GM19324 (cell line): ENCODE measurements around the gene RPS21.

Experiments
- ATAC-seq: cut with Tn5 transposase; IDR thresholded peaks from one replicate; pipeline ENCODE4 v1.9.1; 2021; ENCODE audit warnings: mild to moderate bottlenecking, moderate library complexity; ENCODE audit not compliant: unreplicated experiment, low FRiP score

RPS21 gene

DNA sequence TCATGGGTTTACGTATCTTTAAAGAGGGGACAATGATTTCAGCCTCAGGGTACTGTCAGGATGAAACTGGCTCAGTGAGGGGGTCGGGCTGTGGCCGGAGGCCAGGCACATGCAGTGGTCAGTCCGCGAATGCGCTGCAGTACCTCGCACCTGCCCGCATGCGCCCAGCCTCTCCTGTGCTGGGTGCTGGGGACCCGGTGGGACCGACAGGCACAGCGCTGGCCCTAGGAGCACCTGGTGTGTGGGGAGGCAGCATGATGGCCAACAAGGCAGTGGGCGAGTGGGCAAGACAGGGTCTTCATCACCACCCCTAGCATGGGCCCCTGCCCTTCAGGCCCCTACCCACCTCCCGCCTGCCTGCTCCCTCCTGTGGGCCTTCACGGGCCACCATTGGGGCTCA lies 21.2 kb downstream of the RPS21 start:
- ATAC-seq = no peak

DNA sequence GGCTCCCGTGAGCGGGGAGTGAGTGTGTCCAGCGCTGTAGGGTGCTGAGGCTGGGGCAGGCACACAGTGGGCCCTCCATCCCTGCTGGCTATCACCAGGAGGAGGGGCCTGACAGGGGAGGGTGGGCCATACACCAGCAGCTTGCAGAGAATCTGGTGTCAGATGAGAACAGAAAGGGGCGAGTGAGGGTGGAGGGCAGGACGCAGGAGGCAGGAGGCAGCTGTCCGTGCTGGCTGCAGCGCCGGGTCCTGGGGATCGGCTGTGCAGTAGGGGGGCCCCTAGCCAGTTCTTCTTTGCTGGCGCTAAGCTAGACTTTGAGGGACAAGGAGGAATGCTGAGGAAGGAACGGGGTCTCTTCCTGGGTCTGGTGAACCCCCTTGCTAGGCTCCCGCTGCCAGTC lies 21.7 kb downstream of the RPS21 start:
- no peak for ATAC-seq

DNA sequence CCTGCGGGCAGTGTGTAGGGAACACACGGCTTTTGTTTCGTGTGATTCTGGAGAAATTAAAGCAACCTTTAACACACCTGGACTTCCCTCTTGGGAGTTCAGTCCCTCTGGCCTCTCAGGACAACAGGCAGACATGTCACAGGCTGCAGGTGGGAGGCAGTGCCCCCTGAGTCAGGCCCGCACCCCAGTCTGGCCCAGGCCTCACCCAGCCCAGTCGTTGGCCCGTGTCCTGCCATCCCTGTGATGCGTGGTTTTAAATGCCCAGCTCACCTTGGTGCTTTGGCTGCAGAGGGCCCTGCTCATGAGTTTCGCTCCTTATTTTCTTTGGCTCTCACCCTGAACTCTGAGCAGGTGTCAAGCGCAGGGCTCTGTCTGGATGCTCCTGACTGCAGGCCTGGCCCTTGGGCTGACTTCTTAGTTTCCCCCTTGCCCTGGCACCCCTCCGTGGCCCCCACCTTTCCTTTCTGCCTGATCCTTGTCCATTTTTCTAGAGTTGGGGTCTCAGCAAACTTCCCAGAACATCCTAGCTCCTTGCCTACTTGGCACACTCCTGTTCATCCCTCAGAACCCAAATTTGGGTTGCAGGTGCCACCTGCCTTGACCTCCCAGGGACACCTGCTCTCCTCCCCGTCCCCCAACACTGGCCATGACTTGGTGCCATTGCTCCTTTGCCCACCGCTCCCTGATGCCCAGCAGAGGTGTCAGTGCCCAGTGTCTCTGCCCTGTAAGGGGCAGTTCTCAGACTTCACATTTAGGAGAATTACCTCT lies 22.4 kb downstream of the RPS21 start:
- ATAC-seq = no peak

DNA sequence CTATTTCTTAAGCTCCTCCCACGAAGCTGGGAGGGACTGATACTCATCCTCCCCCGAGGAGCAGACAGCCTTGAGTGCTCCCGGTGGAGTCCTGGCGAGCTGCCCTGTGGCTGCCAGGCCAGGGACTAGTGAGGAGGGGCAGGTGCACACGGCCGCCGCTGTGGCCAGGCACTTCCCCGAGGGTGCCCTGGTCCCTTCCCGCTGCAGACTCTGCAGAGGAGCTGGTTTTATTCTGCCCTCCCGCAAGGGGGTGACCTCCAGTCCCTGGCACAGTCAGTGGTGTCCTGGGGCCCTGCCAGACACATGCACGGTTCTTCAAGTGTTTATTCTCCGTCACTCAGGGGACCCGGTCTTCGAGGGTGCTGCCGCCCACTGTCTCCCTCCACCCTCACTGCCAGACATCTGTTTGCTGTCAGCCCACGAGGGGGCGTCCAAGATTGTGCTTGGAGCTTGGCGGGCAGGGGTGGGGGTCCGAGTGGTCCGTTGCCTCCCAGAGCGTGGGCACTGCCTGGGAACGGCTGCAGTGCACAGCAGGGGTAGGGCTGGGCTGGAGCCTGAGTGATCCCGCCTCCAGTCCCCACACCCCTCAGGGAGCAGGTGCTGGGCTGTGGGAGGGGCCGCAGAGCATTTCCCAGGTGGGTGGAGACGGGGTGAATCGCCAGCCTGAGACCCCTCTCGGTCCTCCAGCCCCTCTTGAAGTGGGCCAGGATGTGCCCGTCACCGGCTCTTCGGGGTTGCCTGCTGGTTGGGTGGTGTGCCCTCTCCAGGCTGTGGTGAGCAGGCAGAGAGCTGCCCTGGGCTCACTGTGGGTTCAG lies 23.2 kb downstream of the RPS21 start:
- no peak for ATAC-seq

DNA sequence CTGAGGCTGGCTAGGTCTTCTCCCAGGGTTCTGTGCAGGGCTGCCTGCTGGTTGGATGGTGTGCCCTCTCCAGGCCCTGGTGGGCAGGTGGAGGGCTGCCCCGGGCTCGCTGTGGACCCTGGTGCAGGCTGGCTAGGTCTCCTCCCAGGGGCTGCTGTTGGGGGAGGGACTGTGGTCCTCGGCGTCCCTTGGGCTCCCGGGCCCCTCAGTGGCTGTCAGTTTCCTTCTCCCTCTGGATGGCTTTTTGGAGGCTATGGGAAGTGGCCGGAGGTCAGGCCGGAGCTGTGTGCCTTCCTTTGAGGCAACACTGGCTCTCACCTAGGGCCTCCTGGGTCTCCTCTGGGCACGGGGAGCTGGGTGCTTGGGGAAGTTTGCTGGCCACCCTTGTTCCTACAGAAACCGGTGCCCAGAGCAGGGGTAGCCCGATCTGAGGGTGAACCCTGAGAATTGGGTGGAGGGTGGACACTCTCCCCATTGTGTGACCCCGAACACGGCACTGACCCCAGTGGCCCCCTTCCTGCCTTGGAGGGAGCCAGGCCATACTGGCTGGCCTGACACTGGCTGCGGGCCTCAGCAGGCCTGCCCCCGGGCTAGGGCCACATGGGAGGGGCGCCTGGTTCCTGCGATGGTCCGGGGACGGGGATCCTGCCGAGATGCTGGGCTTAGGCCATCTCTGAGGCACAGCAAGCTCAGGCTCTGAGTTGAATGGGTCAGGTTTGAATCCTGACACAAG lies 24.0 kb downstream of the RPS21 start:
- ATAC-seq = no peak

DNA sequence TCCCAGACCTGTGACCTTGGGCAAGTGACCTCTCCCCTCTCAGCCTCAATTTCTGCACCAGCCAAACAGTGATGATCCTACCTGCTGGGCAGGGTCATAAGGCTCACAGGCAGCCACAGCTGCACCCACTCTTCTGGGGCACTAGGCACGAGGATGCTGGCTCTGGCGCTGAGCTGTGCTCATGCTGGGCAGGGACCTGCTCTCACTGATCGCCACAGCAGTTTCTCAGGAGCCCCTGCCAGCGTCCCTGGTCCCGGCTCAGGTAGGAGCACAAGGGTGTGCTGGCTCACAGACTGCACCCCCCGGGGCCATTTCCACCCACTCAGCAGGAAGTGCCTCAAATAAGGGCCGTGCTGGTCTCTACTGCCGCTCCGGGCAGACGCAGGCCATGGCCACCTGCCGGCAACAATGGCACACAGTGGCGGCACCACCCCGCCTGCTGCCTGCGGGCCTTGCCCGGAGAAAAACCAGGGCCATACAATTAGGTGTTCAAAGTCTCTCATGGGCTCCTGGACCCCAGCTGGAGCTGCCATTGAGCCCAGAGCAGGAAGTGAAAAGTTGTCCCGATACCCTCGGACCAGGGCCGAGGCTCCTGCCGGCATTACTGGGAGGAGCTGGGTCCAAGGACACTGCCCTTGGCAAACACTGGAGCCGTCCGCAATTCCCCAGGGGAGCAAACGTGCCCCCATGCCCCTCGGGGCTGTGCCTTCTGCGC lies 24.7 kb downstream of the RPS21 start:
- no peak for ATAC-seq

DNA sequence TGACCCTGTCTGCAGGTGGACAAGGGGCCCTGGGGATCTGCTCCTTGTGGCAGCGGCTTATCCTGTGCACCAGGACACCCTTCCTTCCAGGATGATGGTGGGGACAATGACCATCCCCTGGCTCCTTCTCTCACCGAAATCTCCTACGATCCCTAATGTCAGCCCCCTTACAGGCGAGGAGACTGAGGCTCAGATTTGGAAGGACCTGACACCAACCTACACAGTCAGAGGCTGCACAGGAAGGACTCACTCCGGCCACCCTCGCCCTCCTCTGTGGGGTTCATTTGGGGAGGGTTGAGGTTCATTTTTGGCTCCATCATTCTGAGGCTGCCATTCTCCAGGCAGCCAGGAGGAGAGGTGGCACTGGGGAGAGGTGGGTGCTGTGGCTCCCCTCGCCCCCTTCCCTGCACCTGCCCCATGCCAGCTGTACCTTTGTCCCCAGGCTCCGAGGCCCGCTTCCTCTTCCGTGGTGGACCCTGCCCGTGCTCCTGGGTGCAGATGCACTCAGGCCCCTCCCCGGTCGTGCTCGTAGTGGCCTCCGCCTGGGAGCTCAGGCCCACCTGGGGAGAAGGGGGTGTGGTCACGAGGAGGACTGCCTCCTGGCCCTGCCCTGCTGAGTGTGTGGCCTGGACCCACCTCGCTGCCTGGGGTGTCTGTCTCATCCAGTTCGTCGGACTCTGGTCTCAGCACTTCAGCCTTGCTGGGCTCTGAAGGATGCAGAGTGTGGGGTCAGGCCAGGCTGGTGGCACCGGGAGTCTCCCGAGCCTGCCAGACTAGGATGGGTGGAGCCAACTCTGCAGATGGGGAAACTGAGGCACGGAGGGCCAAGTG lies 25.5 kb downstream of the RPS21 start:
- no peak for ATAC-seq

DNA sequence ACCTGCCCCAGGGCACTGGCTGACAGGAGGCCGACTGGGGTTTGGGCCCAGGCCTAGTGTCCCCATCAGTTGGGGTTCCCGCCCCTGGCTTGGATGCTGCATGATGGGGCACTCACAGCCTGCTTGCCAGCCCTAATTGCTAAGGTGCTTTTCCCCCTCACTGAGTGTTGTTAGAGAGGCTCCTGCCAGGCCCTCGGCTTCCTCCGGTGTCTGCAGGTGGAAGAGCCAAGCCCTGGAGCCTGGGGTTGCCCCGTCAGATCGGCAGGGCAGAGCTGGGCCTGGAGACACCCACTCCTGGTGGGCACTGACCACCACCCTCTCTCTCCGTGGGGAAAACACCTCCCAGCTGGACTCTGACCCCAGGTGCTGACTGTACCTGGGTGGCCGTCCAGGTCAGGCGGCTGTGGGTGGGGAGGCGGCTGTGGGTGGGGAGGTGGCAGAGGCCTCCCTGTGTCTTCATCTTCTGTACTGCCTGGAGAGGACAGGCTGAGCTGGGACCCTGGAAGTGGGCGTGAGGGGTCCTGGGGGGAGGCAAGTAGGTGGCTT lies 26.2 kb downstream of the RPS21 start:
- no peak for ATAC-seq

DNA sequence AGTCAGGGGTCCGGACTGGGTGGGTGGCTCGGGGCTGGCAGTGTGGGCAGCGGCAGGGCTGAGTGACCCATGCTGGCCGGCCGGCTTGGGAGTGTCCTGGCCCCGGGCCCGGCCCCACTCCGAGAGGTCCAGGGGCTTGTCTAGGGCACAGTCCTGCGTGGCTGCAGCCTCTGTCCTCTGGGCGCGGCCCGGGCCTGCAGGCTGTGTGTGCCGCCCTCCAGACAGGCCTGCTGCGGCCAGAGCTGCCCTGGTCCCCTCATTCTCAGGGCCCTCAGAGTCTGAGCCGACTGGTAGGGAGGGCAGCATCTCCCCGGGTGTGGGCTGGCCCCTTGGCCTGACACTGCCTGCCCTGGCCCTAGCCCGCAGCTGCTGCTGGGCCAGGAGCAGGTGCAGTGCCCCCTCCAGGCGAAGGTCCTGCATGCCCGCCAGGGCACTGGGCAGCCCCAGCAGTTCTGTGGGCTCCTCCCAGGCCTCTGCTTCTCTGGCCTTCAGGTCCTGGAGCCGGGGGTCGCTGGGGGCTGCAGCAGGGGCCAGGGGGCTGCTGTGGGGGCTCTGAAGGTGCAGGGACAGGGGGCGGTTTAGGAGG lies 27.1 kb downstream of the RPS21 start:
- no peak for ATAC-seq

DNA sequence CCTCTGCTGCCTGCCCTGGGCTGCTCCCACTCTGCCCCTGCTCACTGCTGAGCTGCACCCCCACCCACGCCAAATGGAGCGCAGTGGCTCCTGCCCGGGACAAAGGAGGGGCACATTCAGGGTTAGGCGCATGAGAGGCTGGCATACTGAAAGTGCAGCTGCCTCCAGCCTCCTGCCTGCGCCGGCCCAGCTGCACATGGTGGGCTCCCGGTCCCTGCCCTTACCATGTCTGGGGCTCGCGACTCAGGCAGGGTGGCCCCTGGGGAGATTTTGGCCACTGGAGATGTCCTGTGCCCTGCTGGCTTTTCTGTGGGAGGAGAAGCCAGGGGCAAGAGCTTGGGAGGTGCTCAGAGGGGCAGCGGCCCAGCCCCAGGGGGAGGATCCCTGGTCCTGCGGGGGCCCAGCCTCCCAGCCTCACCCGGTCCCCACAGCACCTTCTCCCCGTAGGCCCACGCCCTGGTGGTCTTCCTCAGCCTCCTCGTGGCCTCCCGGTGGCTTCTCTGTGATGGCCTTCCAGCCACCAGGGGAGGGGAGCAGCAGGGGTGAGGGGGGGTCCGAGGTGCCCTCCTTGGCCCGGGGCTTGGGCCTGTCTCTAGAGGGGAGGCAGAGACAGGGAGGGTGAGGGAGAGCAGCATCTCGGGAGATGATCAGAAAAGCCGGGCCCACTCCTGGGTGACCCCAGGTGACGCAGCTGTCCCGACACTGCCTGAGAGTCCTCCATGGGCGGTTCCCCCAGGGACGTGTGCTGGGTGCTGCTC lies 28.6 kb downstream of the RPS21 start:
- no peak for ATAC-seq

DNA sequence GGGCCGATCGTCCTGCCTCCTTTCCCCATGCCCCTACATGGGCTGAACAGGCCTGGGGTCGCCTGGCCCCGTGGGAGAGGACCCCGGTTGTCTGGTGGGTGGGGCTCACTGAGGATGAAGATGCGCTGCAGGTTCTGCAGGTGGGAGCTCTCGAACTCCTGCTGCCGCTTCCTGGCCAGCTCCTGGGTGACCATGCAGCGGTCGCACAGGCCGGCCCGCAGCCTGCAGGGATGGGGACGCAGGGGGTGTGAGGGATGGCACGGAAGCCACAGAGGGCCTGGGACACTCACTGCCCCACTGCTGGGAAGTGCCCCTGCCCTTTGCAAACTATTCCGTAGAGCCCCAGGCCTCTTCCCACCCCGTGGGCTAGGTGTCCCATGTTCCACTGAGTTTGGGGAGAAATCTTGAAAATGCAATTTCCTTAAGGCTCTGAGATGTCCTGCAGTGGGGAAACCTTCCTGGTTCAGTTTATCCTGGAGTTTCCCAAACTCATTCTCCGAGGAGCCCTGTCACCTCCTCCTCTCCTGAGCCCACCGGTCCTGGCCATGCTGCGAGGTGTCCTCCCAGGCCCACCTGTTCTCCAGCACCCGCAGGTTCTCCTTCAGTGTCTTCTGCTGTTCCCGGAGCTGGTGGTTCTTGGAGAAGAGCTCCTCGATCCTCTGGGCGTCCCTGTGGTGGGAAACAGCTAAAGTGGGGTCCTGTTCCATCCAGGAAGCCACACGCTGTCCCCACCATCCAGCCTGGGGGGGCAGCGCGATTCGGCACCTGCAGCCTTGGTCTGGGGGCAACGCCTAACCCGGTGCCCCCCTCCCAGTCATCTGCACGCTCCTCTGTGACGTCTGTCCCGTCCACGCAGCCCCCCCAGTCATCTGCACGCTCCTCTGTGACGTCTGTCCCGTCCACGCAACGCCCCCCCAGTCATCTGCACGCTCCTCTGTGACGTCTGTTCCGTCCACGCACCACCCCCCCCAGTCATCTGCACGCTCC lies 30.0 kb downstream of the RPS21 start:
- ATAC-seq = no peak

DNA sequence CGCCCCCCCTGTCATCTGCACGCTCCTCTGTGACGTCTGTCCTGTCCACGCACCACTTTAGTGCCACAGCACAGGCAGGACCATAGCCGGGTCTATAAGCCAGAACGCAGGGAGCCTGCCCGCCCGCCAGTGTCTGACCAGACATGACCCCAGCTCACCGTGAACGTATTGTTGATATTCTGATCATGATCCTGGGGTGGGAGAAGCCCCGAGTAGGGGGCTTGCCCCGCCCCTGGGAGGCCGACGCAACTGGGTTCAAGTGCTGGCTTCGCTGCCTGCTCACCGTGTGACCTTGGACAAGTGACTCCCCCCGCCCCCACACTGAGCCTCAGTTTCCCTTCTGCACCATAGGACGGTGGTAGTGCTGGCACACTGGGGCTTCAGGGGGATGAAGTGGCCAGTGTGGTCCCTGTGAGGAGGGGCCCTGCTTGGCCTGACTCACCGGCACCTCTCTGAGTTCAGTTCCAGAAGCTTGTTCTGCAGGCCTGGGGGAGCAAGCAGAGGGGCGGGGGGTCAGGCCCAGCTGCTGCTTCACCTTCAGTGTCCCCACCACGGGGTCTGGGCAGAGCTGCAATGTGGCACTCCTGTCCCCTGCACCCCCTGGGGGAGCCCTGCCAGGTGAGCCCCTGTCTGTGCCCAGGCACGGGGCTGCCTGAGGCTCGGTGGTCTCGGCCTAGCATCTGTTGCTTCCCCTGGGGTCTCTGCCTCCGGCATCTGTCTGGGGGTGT lies 31.2 kb downstream of the RPS21 start:
- ATAC-seq = no peak

DNA sequence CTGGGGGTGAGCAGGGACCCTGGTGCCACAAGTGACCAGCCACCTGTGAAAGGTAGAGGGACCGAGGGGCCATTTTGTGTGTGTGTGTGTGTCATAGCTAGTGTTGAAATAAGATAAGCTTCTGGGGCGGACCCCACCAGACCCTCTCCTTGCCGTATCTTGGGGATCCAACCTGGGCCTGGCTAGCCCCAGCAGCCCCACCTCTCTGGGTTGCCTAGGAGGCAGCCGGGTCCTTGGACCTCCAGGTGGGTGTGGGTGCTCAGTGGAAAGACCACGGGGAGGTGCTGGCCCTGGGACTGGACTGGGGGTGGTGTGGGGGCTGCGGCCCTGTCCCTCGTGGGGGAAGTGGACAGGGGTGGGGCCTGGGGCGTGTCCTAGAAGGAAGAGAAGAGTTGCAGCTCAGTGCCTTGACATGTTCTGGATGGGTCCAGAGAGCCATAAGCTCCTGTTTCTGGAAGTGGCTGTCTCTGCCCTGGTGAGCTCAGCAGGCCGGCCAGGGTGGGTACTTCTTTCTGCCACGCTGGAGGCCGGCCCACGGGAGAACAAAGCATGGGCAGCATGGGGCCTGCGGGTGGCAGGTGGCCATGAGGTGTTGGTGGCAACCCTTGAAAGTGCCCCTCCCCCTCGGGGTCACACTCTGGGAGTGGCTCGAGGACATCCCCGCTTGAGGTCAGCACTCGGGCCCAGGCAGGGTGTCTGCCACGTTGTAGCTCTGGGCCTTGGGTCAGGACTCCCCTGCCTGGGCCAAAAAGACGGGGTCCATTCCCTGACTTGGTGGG lies 32.0 kb downstream of the RPS21 start:
- no peak for ATAC-seq

DNA sequence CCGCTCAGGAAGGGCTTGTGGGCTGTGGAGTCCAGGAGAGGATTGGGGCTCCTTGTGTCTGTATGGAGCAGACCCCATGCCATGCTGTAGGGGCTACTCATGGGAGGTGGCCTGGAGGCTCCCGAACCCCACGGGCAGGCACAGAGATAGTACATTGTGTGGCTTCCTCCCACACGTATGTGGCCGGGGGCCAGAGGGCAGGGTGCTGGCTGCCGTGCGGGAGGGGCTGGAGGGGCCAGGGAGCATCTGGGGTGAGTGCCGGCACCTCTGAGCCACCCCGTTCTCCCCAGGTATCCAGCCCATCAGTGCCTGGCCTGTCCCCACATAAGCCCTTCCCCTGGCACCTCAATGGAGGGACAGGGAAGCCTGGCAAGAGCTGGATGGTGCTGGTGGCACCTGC lies 32.9 kb downstream of the RPS21 start:
- no peak for ATAC-seq

DNA sequence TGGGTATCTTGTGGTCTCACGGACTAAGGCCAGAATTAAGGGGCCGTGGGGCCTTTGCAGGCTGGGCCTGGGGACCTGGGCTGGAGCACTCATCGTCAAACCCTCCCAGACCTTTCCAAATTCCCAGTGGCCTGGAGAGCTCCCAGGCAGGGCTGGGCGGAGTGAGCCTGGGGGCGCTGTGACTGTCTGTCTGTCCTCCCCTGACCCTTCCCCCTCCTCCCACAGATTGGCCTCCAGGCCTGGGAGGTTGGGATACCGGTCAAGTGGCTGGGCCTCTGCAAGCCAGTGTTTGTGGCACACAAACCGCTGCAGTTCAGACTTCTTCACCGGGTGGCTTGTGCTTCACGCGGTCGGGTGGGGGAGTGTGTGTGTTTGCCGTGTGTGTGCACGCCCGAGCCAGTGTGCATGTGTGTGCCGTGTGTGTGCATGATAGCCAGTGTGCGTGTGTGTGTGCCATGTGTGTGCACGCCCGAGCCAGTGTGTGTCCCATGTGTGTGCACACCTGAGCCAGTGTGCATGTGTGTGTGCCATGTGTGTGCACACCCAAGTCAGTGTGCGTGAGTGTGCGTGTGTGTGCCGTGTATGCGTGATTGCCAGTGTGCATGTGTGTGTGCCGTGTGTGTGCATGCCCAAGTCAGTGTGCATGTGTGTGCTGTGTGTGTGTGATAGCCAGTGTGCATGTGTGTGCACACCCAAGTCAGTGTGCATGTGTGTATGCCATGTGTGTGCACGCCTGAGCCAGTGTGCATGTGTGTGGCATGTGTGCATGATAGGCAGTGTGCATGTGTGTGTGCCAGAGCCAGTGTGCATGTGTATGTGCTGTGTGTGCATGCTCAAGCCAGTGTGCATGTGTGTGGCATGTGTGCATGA lies 34.2 kb downstream of the RPS21 start:
- no peak for ATAC-seq
